HG03060 (cell line): Measurements from ENCODE around the gene GORASP2.

ENCODE experiments used
- ATAC-seq: cut with Tn5 transposase; IDR thresholded peaks from one replicate; pipeline ENCODE4 v1.9.1; 2021; ENCODE audit warnings: low read depth, moderate number of reproducible peaks; ENCODE audit not compliant: unreplicated experiment

GORASP2 gene

DNA sequence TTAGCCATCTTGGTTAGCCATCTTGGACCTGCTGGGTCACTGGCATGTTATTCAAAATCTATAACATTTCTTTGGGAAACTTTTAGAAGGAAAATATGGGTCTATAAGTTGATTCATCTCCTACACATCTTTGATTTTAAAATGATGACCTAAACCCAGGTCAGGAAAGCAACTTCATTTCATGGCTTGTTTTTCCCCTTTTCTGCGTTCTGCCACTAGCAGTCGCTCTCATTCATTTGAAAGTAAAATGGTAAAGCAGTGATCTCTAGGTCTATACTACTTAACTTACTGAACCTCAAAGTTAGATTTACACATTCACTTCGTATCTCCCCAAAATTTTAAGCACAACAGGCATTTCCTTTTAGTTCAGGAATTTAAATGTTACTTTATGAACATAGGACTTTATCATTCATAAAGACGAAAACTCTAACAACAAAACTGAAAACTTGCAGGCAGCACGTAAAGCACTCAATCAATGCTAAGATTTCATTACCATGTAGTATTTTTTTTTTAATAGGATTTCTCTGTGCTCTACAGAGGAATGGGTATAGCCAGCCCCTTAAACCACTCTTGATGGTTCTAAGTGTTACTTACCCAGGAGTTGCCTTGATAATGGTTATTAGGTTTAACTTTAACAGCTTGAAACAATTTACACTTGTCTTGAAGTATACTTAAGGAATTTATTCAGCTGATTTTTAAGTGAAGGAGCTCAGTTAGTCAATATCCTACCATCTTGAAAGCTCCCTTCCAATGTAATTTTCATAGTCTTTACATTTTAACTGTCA is 62.5 kb downstream of the GORASP2 start:
- no peak for ATAC-seq

DNA sequence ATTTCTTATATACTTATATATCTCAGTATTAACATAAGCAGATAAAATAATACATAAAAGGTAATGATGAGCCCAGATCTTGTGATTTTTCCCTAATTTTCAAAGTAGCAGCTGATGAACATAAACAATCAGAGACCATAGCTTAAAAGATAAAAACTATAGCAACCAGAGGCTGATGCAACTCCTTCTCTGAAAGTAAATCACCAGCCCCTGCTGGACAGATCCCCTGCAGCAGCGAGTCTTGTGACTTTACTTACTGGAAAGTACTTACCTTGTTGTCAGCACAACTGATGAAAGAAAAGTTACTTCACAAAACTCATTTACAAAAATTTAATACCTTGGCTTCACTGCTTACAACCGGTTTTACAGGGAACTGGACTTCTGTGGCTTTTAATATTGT is 67.3 kb downstream of the GORASP2 start:
- ATAC-seq = no peak

DNA sequence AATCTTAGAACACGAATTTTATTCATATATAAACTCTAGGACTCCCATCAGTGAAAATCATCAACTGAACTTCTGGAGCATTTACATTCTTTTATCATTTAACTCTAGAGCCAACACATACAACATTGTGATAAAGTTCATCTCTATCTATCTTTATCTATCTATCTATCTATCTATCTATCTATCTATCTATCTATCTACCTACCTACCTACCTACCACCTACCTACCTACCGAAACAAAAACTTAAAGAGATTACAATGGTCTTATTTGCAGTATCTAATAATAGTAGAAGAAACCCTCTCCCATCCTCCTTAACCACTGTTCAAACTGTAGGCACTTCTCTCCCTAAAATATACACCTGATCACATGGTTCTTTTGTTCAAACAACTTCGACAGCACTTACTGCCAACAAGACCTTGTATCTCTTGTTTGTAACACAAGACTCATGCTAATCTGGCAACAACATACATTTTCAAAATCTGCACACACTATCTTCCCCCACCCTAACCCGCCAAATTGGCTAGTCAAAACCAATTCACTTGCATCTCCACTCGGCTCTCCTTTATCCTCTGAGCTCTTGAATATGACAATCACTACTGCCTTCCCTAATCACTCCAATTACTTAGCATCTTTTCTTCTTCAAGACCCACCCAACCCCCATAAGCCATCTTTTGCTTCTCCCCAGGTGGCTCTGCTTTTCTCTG is 69.0 kb downstream of the GORASP2 start:
- ATAC-seq = no peak

- no peak for ATAC-seq
Observed at GRCh38 chr2:170999654-171000053, 70.6 kb downstream of the GORASP2 start.

DNA sequence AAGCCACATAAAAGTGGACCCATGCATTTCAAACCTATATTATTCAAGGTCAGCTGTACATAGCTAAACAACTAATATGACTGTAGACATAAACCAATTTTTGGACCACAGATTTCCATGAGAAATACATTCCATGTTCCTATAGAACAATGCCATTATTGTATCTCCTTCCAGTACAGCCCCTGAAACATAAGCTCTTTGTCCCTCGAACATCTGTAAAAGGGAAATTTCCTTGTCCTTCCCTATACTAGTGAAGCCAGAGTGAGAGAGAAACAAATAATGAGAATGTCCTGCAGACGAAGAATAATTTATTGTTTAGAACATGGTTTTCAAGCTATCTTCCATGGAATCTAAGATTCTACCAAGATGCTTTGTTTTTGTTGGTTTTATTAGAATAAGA is 75.3 kb downstream of the GORASP2 start:
- no peak for ATAC-seq

DNA sequence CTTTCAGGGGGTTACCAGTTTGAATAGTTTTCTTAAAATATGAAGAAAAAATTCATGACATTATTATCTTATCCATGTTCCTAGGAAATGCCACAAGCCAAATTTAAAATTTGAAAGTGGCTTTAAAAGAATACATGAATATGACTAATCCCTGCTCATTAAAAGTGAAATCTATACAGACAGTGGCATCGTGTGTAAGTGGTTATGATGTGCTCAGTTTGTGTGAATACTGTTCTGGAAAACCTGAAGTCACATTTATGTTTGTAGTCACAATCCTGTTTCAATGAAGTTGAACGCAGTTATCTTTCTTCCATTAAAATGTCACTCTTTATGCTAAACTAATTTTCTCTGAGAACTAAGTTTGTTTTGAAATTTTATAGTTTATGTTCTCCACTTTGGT is 75.8 kb downstream of the GORASP2 start:
- no peak for ATAC-seq

DNA sequence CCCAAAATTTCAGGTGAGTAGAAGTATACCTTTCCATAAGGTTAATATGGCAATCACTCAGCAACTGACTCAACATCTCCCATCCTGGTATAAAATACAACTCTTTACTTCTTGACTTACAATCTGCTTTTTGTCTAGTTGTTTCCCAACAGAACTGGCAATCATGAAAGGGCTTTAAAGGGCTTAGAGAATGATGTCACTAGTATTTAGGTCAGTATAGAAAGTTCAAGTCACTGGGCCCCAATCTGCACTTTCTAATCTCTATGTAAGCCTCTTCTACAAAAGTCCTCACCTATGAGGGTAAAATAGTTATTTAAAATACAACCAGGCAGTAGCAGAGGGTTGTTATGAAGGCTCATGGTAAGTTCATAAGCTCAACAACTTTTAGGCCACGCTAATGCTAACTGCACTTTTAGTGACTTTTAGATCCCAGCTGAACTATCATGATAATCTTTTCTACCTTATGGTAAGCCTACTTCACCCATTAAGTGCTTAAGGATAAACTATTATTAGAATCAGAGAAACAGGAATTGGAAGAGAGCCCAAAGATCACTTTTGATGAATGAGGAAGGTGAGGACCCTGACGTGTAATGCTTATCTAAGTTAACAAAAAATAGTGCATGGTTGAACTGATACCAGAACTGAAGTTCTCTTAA is 79.6 kb downstream of the GORASP2 start:
- no peak for ATAC-seq

- no peak for ATAC-seq
Observed at GRCh38 chr2:171009386-171009785, 80.3 kb downstream of the GORASP2 start.

DNA sequence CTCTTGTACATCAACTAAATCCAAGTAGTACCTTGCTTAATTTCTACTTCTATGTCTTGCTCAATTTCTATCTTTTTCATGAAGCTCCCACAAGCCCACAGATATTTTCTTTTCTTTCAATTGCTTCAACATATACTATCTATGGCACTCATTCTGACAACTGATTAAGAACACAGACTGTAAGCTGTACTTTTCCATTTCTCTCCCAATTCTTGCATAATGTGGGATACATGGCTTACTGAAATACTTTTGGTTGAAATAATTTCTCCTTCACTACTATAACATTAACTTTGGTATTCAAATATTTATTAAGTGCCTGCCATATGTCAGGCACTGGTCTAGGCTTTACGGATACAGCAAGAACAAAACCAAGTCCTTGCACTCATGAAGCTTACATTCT is 84.8 kb downstream of the GORASP2 start:
- no peak for ATAC-seq

- ATAC-seq = no peak
Observed at GRCh38 chr2:171016125-171016524, 87.1 kb downstream of the GORASP2 start.
